CD4-positive, alpha-beta T cell treated with Interleukin-15 for 1 hour (primary cell): Measurements from ENCODE around the gene MAP2K7.
A peak's percentile ranks its signal among the peaks of the same experiment; 100 is the strongest.

ENCODE experiments used
- DNase-seq: peaks from one replicate; pipeline ENCODE4 v3.0.0-alpha.2; 2020

Gene MAP2K7

DNA sequence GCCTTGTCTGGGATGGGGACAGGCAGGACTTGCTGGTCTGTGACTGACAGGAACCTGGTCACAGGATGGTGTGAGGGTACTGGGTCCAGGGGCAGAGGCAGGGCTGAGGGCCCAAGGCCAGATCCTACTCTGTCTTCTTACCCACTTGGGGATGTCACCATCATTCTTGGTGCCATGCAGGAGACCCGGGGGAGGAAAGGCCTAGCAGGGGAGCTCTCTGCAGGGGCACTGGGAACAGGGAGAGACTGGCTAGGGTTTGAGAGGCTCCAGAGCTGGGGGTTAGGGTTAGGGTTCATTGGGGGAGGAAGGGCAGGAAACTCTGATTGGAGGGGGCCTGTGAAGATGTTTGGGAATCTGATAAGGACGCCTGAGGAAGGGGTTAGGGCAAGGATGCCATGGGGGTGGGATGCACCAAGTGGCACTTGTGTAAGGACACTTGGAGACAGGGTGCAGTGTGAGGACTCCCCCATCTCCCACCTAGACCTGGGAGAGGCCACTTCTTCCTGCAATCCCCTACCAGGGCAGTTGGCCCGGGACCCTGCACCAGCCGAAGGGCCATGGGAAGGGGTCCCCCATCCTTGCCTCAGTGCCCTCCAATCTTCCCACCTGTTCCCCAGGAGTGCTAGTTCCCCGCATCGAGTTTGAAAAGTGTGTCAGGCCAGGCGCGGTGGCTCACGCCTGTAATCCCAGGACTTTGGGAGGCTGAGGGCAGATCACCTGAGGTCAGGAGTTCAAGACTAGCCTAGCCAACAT, 36.4 kb upstream of the MAP2K7 start:
- DNase-seq = no peak

- peak; percentile 35 for DNase-seq
These were observed 35.4 kb upstream of the MAP2K7 start for GRCh38 chr19:7868326-7868670.

- peak; percentile 88 for DNase-seq
These were observed 34.8 kb upstream of the MAP2K7 start for GRCh38 chr19:7868671-7869452.

GRCh38 chr19:7869453-7869909, 34.2 kb upstream of the MAP2K7 start:
- peak; percentile 73 for DNase-seq

- peak; percentile 67 for DNase-seq
These were observed 33.7 kb upstream of the MAP2K7 start for GRCh38 chr19:7869910-7870511.

DNA sequence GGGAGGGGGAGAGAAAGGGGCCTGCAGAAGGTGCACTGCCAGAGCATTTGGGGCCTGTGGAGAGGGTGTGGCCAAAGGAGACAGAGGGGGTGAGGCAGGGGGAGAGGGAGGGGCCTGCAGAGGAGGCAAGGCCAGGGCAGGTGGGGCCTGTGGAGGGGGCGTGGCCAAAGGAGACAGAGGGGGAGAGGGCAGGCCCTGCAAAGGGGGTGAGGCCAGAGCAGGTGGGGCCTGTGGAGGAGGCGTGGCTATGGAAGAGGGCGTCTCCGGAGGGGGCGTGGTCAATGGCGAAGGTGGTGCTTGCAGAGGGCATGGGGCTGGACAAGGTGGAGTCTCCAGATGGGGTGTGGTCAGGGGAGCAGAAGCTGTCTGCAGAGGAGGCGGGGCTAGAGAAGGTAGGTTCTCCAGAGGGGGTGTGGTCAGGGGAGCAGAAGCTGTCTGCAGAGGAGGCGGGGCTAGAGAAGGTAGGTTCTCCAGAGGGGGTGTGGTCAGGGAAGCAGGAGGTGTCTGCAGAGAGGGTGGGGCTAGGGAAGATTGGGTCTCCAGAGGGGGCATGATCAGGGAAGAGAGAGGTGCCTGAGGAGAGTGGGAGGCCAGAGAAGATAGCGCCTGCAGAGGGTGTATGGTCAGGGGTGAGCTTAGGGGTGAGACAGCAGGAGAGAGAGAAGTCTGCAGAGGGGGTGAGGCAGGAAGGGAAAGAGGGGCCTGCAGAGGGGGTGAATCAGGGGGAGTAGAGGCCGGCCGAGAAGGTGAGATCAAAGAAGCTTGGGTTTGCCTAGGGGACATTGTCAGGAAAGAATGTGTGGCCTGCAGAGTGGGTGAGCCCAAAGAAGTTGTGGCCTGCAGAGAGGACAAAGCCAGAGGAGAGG, 32.9 kb upstream of the MAP2K7 start:
- DNase-seq = peak; percentile 67

- DNase-seq = peak; percentile 88
These were observed 32.0 kb upstream of the MAP2K7 start for GRCh38 chr19:7871437-7872305.

GRCh38 chr19:7872306-7873204, 31.1 kb upstream of the MAP2K7 start:
- no peak for DNase-seq

- DNase-seq = no peak
These were observed 30.2 kb upstream of the MAP2K7 start for GRCh38 chr19:7873304-7874075.

DNA sequence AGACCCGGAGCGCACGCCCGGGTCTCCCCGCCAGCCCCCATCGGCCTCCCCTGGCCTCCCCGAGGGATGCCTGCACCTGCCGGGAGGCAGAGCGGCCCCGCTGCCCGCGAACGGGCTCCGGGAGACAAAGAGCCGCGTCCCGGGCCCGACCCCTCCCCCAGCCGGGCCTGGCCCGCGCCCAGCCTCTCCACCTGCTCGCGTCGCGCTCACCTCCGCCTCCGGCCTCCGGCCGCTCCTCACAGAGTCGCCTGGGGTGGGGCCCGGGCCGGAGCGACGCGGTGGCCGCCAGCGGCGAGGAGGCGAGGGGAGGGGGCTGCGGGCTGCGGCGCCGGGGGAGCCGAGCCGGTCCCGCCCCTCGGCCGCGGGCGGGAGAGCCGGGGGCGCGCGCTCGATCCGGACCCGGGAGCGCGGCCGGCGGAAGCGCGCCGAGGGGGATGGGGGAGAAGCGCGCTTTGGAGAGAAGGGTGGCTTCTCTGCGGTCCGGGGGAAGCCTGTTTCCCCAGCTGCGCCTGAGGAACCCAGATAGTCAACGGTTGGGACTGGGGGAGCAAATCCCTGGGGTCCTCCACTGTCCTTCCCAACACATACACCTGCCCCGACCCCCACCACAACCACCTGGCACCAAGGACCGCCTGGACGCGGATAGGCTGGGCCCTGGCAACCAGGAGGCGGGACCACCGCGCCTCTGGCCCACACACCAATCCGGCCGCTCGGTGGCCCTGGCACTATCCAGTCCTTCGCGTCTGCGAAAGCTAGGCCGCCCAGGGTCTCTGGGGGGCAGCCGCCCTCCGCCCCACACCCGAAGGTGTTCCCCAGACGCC, 29.4 kb upstream of the MAP2K7 start, which contains the start of gene PRR36:
Gene PRR36, minus strand, starts transcription at position 315 of the 821 bp plus-strand sequence. CDS start 701 bp downstream, outside the sequence.
- no peak for DNase-seq

DNA sequence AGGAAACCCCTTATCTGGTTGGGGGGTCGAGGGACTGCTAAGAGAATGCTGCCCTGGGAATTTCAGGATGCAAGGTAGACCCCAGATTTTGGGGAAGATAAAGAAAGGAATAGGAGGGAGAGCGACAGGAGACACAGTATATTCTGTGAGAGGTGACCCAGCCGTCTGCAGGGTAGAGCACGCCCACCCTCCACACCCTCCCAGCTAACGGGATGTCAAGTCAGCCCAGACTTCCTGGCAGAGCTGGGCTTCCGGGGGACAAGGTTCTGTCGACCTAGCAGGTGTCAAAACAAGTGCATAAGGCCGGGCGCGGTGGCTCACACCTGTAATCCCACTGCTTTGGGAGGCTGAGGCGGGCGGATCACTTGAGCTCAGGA, 28.8 kb upstream of the MAP2K7 start:
- DNase-seq = no peak

DNA sequence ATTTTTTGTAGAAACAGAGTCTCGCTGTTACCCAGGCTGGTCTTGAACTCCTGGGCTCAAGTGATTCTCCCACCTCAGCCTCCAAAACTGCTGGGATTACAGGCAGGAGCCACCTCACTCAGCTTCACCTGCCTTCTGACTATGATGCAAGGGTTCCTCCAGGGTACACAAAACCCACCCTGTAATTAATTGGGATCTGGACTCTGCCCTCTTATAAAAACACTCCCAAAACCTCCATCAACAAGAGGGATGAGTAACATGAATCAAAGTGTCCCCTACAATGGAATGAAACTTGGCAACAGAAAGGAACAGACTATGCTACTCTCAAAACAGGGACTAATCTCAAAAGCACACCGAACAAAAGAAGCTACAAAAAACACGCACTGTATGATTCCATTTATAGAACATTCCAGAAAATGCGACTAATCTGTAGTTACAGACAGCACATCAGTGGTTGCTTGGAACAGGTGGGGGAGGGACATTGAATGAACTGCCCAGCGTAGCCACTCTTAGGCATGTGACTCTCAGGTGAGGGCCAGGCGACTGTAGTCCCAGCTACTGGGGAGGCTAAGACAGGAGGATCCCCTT, 26.3 kb upstream of the MAP2K7 start:
- DNase-seq = no peak

DNA sequence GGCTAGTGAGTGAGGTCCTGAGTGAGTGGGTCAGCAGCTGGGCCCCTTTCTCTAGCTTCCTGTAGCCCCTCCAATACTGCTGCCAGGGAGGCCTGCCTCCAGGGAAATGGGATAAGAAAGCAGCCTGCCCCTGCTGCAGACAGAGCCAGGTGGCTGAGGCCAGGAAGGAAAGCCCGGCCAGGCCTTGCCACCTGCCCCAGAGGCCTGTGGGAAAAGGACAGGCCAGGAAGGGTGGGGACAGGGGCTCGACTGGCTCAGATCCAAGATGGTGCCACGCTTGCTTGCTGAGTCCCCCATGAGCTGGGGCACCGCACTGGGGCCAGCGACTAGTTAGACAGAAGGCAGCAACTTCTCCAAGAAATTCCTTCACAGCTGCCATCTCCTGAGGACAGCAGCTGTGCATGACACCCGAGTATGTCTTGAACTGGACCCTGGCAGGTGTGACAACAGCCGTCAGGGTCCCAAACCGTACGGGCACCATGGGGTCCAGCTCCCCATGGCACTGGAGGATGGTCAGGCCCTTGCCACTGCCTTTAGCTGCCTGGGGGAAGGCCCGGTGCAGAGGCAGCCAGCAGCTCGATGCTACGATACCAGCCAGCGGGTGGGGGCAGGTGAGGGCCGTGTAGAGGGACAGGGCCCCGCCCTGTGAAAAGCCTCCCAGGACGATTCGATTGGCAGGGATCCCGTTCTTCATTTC, 24.4 kb upstream of the MAP2K7 start:
- DNase-seq = no peak

DNA sequence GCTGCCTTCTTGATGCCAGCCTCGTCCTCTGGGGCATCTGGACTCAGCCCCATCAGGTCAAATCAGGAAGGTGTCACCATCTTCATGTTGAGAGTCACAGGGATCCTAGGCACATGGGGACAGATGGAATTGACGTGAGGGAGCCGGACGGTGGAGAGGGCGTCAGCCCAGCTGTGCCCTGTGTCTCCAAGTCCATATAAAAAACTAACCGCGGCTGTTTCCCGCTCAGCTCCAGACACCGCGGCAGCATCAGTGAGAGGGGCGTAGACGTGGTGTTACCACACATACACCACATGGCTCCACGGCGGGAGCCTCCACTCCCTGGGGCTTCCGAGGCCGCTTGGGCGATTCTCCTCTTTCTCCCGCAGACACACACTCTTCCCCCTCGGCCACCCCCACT, 23.8 kb upstream of the MAP2K7 start:
- DNase-seq = no peak

DNA sequence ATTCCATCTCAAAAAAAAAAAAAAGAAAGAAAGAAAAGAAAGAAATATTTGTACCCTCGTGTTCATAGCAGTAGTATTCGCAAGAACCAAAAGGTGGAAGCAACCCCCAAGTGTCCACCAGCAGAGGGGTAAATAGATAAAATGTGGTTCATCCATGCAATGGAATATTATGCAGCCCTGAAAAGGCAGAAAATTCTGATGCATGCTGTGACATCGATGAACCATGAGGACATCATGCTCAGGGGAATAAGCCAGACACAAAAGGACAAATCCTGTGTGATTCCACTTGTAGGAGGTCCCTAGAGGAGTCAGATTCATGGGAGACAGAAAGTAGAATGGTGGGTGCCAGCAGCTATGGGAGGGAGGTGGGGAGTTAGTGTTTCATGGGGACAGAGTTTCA, 21.8 kb upstream of the MAP2K7 start:
- no peak for DNase-seq

- no peak for DNase-seq
These were observed 20.6 kb upstream of the MAP2K7 start for GRCh38 chr19:7883105-7883504.

DNA sequence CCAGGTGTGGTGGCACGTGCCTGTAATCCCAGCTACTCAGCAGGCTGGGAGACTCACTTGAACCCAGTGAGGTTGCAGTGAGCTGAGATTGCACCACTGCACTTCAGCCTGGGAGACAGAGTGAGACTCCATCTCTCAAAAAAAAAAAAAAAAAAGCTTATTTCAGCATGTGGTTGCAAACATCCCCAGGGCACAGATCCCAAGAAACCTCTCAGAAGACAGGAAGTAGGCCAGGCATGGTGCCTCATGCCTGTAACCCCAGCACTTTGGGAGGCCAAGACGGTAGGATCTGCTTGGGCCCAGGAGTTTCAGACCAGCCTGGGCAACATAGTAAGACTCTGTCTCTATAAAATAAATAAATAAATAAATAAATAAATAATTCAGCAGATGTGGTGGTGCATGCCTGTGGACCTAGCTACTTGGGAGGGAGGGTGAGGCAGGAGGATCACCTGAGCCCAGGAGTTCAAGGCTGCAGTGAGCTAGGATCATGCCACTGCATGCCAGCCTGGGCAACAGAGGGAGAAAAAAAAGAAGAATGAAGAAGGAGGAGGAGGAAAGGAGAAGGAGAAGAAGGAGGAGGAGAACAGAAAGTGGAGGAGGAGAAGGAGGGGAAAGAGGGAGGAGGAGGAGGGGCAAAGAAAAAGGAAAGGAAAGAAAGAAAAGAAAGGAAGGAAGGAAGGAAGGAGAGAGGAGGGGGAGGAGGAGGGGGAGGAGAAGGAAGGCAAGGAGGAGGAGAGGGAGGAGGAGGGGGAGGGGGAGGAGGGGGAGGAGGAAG, 19.7 kb upstream of the MAP2K7 start:
- no peak for DNase-seq
